Transverse colon (tissue), 4 donors: Measurements from ENCODE around the gene TMEM209. TPM values are rescaled to one million over a fixed set of nuclear protein-coding genes. Genes with fewer than 3 reads are reported as not detected.
A peak's percentile ranks its signal among the peaks of the same experiment; 100 is the strongest.
"Not testable (repeated sequence)": the region's sequence is repeated elsewhere in the genome, so short reads cannot be mapped to it uniquely, and the experiment has no call there.

Source experiments
- DNase-seq: peaks from one replicate; pipeline ENCODE4 v3.0.0-alpha.2; 2019
- H3K27ac ChIP-seq, 4 donors: fragments of 200-600 bp; sonication (generic); 2 replicates each; pipeline ENCODE4 v1.5.1; 2016 to 2018; ENCODE audit warnings: inconsistent platforms in 4 of 4
- H3K27me3 ChIP-seq: fragments of 200-600 bp; sonication (generic); 2 replicates; pipeline ENCODE4 v1.5.1; 2017; ENCODE audit warnings: inconsistent platforms
- H3K36me3 ChIP-seq, 4 donors: fragments of 200-600 bp; sonication (generic); 2 replicates each; pipeline ENCODE4 v1.5.1; 2017 to 2019; ENCODE audit warnings: inconsistent platforms in 4 of 4
- H3K4me1 ChIP-seq, 4 donors: fragments of 200-600 bp; sonication (generic); 2 replicates each; pipeline ENCODE4 v1.5.1; 2017 to 2020; ENCODE audit warnings: inconsistent platforms in 4 of 4
- H3K4me3 ChIP-seq, 4 donors: fragments of 200-600 bp; sonication (generic); 1 replicate in 1 of 4; 2 replicates in 3 of 4; pipeline versions ENCODE4 v1.5.1 to v1.6.1; 2017 to 2019; ENCODE audit warnings: inconsistent platforms in 4 of 4
- H3K9me3 ChIP-seq, 2 donors: fragments of 200-600 bp; sonication (generic); 2 replicates each; pipeline ENCODE4 v1.5.1; 2017 to 2019; ENCODE audit warnings: inconsistent platforms in 2 of 2
- CTCF ChIP-seq, 5 experiments: fragments of 200-600 bp in 3 of 5; fragments of 450-650 bp in 2 of 5; sonication (generic) in 3 of 5; IDR thresholded peaks; 1 replicate in 2 of 5; 2 replicates in 3 of 5; pipeline ENCODE4 v1.5.1; 2016 to 2017; ENCODE audit warnings: antibody characterized with exemption in 5 of 5, inconsistent platforms in 3 of 5, mild to moderate bottlenecking in 2 of 5, moderate library complexity in 1 of 5
- EP300 ChIP-seq: sonication (generic); formaldehyde crosslinking; IDR thresholded peaks from one replicate; pipeline ENCODE4 v1.6.1; 2017; ENCODE audit warnings: antibody characterized with exemption, low read depth
- POLR2A ChIP-seq: fragments of 450-650 bp; IDR thresholded peaks from one replicate; pipeline ENCODE4 v1.6.1; 2016; ENCODE audit warnings: antibody characterized with exemption, mild to moderate bottlenecking, moderate library complexity
- POLR2AphosphoS5 ChIP-seq, 3 donors: sonication (generic); formaldehyde crosslinking; IDR thresholded peaks; one replicate each; pipeline ENCODE4 v1.6.1; 2016; ENCODE audit warnings: antibody characterized with exemption in 3 of 3
- WGBS, 2 donors: methylation state at CpG; one replicate each; pipeline ENCODE4 v1.1.5; 2018; ENCODE audit warnings: low coverage in 1 of 2; 5-methylcytosine and 5-hydroxymethylcytosine counted together
- in situ Hi-C, 4 donors: fragments of 200-750 bp; cut with MboI; loops; one replicate each; pipeline versions ENCODE4 v1.15.0 to v1.15.1; 2017; ENCODE audit warnings: low sequenced_read_pairs in 3 of 4, low pct_ligation_motif_present in 1 of 4, low pct_unique_long_range_greater_than_20kb in 1 of 4
- intact Hi-C: fragments of 100-400 bp; cut with DNase I; formaldehyde crosslinking; loops from one replicate; pipeline ENCODE4 v1.15.1; 2023; ENCODE audit warnings: low total_unique reads
- total RNA-seq, 4 donors: library from RNA; depleted of rRNA; stranded (reverse); fragments of >200 nt; gene quantifications; one replicate each; pipeline ENCODE4 v1.1.0, GENCODE V29; 2016

The TMEM209 gene
- total RNA-seq, 4 donors from 2014 or later: 8.6 to 57.5 (median 17.8) TPM

- Histone ChIP-seq H3K27me3 (no peaks in the 10 kb centered on the region), H3K36me3 (no peaks in the 10 kb centered on the region), H3K9me3 (no peaks in the 10 kb centered on the region), H3K27ac (no peak overlapping the region), H3K4me1 (peaks cover 0 to 4% (median 0%) of the 10 kb centered on the region in 4 donors), H3K4me3 (no peak overlapping the region)
- peak; percentile 76 to 83 (median 78) for TF ChIP-seq CTCF (IDR thresholded peaks at IDR 0.05)
- TF ChIP-seq POLR2AphosphoS5 (IDR thresholded peaks at IDR 0.05): no peak
- no peak for TF ChIP-seq EP300
- DNase-seq: peak; percentile 59
- WGBS, 2 donors: 18 to 26% methylated on average over 5 of the region's 5 CpGs
- in situ Hi-C loops (loop anchor here in 2 of 4 donors (25.0 kb wide), 1 partner anchor 470 kb away; no protein-coding TSS in a partner anchor), intact Hi-C loops (no loop called here)
Observed at GRCh38 chr7:130242198-130243014, 37.2 kb upstream of the TMEM209 start.

GRCh38 chr7:130240240-130240639, 35.0 kb upstream of the TMEM209 start:
- no peak for DNase-seq
- peaks cover 0 to 4% (median 0%) of the 10 kb centered on the region in 4 donors for H3K4me1 ChIP-seq
- 87 to 97% methylated on average over 1 of the region's 1 CpG for WGBS, 2 donors
- no peak overlapping the region for H3K27ac ChIP-seq
- H3K4me3 ChIP-seq: no peak overlapping the region
- no peaks in the 10 kb centered on the region for H3K36me3 ChIP-seq
- H3K27me3 ChIP-seq: no peaks in the 10 kb centered on the region
- TF ChIP-seq POLR2AphosphoS5 (IDR thresholded peaks at IDR 0.05) (no peak), EP300 (no peak), POLR2A (no peak), CTCF (IDR thresholded peaks at IDR 0.05) (no peak)
- intact Hi-C loops (no loop called here), in situ Hi-C loops (loop anchor here in 2 of 4 donors (25.0 kb wide), 1 partner anchor 472 kb away; no protein-coding TSS in a partner anchor)
- H3K9me3 ChIP-seq: no peaks in the 10 kb centered on the region

- H3K36me3 ChIP-seq, H3K4me3 ChIP-seq, H3K27me3 ChIP-seq, H3K27ac ChIP-seq, intact Hi-C loops, H3K4me1 ChIP-seq, DNase-seq, H3K9me3 ChIP-seq: not testable (repeated sequence)
- in situ Hi-C loops: loop anchor here in 2 of 4 donors (25.0 kb wide), 1 partner anchor 476 kb away; no protein-coding TSS in a partner anchor
- 72 to 92% methylated on average over 2 to 4 of the region's 4 CpGs for WGBS, 2 donors
Observed at GRCh38 chr7:130236361-130236760, 31.2 kb upstream of the TMEM209 start.

GRCh38 chr7:130234078-130234477, 28.9 kb upstream of the TMEM209 start:
- Histone ChIP-seq H3K36me3 (no peaks in the 10 kb centered on the region), H3K9me3 (no peaks in the 10 kb centered on the region), H3K4me1 (peaks cover 0 to 7% (median under 1%) of the 10 kb centered on the region in 4 donors), H3K27ac (no peak overlapping the region), H3K4me3 (no peak overlapping the region), H3K27me3 (no peaks in the 10 kb centered on the region)
- 85% methylated on average over 2 of the region's 2 CpGs; no CpG with 5 or more reads in 1 of the 2 donors for WGBS, 2 donors
- DNase-seq: no peak
- TF ChIP-seq POLR2A (no peak), EP300 (no peak), POLR2AphosphoS5 (IDR thresholded peaks at IDR 0.05) (no peak), CTCF (IDR thresholded peaks at IDR 0.05) (no peak)
- intact Hi-C loops (no loop called here), in situ Hi-C loops (loop anchor here in 2 of 4 donors (25.0 kb wide), 1 partner anchor 478 kb away; no protein-coding TSS in a partner anchor)
